HG03108 (cell line): ENCODE measurements around the gene SELENOO.

ENCODE experiments used
- ATAC-seq: cut with Tn5 transposase; IDR thresholded peaks from one replicate; pipeline ENCODE4 v1.9.1; 2021; ENCODE audit warnings: moderate library complexity; ENCODE audit not compliant: unreplicated experiment

The SELENOO gene

GRCh38 chr22:50216055-50216683, 15.4 kb downstream of the SELENOO start:
- ATAC-seq = no peak

- no peak for ATAC-seq
These were observed 16.1 kb downstream of the SELENOO start for GRCh38 chr22:50216684-50217520.

DNA sequence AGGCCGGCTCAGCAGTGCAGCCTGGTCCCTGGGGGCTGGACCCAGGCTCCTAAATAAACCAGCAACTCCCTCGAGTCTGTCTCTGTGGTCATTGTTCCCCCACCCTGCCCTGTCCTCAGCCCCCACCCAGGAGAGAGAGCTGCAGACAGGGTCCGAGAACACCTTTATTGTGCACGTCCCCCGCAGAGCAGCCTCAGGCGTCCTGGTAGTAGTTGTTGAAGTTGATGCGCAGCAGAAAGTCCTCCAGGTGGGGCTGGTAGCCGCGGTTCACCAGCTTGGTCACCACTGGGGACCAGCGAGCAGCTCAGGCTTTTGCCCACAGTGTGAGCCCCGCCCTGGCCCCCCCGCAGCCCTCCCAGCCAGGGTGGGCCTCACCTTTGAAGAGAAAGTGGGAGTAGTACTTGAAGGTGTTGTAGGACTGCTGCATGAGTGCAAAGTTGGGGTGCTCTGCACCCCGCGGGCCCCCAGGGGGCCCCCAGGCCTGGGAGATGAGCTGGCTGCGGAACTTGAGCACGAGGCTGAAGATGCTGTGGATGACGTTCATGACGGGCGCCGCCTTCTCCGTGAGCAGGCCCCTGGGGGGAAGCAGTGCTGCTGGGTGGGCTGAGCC, 16.8 kb downstream of the SELENOO start:
- ATAC-seq = no peak

DNA sequence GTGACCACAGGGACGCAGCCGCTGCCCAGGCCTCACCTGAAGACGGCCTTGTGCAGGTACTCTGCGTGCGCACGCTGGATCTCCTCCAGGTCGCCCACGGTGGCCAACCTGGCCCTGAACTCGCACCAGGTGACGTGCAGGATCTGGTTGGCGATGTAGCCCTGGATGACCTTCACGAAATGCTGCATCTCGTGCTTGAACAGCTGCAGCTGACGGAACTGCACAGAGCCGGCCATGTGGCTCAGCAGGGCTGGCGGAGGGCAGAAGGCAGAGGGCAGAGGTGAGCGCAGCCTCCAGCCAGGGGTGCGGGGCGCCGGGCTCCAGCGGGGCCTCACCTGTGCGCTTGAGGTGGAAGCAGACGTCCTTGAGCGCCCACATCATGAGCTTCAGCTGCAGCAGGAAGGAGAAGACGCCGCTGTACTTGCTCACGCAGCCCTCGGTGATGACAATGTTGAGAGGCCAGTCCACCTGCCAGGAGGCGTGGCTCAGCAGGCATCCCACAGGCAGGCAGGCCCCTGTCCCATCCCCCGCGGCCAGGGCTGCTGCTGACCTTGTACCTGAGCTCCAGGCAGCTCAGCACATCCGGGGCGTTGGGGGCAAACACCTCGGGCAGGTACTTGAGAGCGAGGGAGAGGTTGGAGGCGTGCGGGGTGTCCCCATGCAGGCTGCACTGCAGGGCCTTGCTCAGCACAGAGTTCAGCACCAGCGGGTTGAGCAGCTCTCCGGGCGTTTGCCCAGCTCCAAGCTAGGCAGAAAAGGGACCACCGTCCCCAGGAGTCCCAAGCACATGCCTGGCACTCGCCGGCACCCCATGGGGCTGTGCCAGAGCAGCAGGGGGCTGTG, 17.6 kb downstream of the SELENOO start:
- ATAC-seq = no peak

DNA sequence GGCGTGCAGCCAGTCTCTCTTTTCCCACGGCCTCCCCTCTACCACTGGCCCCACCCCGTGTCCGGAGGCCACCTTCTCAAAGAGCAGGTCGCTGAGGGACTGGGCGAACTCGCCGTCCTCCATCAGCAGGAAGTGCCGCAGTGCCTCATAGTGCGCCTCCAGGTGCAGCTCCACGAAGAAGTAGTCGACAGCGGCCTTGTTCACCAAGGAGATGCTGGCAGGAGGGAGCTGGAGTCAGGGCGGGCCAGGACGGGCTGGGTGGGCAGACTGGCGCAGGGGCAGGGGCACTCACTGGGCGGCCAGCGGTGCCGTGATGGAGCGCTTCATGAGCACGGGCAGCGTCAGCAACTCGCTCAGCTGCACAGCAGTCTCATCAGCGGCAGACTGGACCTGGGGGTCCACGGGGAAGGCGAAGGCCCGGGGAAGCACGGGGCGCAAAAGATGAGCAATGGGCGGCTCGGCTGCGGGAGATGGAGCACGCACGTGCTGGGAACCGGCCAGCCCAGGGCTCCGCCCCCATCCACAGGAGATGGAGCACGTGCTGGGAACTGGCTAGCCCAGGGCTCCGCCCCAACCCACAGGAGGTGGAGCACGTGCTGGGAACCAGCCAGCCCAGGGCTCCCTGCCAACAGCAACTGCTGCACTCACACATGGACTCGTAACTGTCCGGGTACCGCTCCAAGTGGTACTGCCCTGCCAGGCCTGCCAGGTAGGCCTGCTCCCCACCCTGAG, 18.4 kb downstream of the SELENOO start:
- ATAC-seq = no peak

DNA sequence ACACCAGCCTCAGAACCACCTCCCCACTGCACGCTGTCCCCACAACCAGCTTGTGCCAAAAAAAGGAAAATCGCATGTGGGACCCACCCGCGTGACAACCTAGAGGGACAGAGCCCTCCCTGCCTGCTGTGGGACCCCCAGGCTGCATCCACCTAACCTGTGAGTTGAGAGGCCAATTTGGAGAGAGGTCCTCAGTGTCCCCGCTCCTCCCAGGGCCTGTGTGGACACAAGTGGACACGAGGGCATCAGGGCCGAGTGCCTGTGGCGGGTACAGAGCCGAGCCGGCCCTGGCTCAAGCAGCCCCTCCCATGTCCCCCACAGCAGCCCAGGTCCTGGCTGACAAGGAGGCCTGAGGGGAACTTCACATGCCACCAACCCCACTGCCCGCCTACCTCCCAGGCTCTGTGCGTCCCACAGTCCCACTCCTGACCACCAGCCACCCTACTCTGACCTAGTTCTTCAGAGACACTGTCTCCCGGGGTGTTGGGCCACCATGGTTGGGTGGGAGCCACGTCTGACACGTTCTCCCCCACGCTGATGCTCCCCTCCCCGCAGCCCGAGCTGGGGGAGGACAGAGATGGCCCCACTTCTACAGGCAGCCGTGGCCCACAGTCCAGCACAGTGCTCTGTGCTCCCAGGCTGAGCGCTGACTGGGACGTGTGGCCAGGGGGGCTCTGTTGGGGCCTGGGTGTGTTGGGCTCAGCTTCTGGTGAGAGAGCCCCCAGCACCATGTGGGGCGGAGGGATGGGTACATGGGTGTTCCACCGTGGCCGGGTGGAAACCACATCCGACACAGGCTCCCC, 19.2 kb downstream of the SELENOO start:
- ATAC-seq = no peak

DNA sequence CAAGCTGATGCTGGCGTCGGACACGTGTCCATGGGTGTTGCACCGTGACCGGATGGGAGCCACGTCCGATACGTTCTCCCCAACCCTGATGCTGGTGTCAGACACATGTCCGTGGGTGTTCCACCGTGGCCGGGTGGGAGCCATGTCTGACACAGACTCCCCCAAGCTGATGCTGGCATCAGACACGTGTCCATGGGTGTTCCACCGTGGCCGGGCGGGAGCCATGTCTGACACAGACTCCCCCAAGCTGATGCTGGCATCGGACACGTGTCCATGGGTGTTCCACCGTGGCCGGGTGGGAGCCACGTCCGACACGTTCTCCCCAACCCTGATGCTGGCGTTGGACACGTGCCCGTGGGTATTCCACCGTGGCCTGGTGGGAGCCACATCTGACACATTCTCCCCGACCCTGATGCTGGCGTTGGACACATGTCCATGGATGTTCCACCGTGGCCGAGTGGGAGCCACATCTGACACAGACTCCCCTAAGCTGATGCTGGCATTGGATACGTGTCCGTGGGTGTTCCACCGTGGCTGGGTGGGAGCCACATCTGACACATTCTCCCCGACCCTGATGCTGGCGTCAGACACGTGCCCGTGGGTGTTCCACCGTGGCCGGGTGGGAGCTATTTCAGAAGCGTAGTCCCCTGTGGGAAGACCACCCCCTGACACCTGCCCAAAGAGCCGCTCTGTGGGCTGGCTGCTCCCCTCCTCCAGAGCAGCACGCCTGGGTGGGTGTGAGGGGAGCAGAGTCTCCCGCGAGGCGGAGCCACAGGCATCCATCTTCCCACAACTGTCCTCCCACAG, 20.0 kb downstream of the SELENOO start:
- ATAC-seq = no peak

DNA sequence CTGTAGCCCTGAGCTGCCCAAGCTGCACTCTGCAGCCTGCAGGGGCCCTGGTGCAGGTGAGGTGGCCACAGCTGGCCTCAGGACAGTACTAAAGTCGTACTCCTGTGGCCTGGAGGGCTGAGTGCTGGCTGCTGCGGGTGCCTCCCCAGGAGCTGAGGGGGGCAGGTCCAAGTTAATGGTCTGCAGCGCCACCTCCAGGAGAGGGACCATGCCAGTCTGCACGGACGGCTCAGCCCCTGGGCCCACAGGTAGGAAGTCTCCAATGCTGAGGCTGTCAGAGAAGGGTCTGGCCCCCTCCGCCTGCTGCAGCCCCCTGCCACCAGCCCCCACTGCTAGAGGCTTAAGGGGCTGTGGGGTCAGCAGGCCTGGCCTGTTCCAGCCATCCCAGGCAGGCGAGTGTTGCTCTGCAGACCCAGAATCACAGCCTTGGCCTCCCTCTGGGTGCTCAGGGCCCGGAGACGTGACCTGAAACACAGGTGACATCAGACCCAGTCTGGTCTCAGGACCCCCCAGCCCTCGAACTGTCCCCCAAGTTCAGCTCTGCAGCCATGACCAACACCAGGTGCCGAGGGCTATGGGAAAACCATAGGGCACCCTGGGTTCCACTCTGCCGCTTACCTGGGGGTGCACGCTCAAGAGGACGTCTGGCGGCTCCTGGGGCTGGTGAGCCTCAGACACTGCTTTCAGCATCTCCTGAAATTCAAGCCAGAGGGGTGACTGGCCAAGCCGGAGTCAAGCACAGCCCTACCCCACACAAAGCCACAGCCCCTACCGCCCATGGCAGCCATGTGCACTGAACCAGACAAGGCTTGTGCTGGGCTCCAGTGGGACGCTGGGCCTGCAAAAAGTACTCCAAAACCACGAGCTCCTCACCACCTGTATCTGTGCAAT, 20.8 kb downstream of the SELENOO start:
- no peak for ATAC-seq

DNA sequence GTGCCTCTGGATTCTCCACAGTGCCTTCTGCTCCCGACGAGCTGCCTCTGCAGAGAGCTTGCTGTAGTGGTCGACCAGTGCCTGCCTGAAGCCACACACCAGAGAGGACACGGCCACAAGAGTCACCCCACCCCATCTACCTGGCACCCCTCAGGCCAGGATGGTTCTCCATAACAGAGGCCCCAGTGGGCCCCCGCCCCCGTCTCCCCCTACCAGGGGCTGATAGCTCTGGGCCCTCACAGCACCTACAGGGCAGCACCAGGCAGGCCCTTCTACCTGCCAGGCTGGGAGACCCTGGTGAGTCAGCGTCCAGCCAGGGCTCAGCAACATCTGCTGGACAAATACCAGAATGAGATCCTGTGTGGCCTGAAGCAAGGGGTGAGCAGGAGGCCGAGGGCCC, 21.7 kb downstream of the SELENOO start:
- ATAC-seq = no peak

- no peak for ATAC-seq
These were observed 23.3 kb downstream of the SELENOO start for GRCh38 chr22:50224071-50224470.

DNA sequence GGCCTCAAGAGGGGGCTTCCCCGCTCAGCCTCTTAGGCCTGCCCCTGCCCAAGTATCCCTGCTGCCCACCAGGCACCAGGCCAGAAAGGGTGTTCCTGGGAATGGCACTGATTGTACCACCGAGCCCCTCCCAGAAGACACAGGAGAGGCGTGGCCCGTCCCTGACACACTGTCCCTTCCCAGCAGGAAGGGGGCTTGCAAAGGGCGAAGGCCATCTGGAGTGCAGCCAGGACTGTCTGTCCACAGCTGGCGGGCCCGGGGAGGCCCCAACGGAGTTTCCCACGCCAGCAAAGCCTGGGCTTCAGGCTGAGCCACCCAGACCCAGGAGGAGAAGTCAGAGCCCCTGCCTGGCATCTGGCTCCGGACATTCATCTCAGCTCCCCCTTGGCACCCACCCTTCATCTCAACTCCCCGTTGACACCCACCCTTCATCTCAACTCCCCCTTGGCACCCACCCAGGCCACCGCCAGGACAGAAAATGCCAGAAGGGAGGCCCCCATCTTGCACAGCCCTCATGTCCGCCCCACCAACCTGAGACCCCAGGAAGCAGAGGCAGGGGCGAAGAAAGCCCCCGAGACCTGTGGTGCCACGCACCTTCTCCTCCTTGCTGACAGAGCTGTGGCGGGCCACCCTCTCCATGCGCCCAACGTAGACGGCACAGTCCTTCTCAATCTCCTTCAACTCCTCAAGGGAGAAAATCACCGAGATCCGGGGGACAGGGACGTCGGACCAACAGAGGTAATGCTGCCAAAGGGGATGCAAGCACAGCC, 24.6 kb downstream of the SELENOO start:
- ATAC-seq = no peak

GRCh38 chr22:50226063-50226874, 25.5 kb downstream of the SELENOO start:
- no peak for ATAC-seq

GRCh38 chr22:50226875-50227165, 26.0 kb downstream of the SELENOO start:
- ATAC-seq = no peak

GRCh38 chr22:50227579-50228215, 26.9 kb downstream of the SELENOO start:
- no peak for ATAC-seq

DNA sequence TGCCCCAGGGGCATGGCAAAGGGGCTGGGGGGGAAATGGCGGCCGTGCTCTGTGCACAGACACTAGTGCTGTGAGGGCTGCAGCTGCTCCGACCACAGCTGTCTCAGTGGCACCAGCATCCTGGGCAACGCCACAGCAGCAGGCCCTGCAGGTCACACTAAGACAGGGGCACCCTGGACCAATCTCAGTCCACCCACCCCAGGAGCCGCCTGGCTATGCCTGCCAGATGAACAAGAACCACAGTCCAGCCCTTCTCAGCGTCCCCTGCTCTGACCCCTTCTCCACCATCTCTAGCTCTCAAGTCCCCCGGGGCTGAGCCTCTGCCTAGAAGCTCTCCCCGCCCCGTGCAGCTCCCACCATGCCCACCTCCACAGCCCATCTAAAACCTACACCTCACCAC, 27.6 kb downstream of the SELENOO start:
- ATAC-seq = no peak

- ATAC-seq = no peak
These were observed 28.6 kb downstream of the SELENOO start for GRCh38 chr22:50229370-50229769.
